Esophagus squamous epithelium (tissue), 5 donors: Measurements from ENCODE around the gene PPFIA4. TPM values are rescaled to one million over a fixed set of nuclear protein-coding genes. Genes with fewer than 3 reads are reported as not detected.

Source experiments
- DNase-seq: peaks from one replicate; lab custom pipeline; 2025; lab: John Stamatoyannopoulos, UW
- H3K27ac ChIP-seq, 4 donors: fragments of 200-600 bp; sonication (generic); one replicate each; pipeline ENCODE4 v1.5.1; 2016 to 2019; ENCODE audit warnings: mild to moderate bottlenecking in 1 of 4
- H3K27me3 ChIP-seq, 4 donors: fragments of 200-600 bp; sonication (generic); 1 replicate in 3 of 4; 2 replicates in 1 of 4; pipeline versions ENCODE4 v1.5.1 to v1.6.0; 2017 to 2021; ENCODE audit warnings: antibody characterized with exemption in 1 of 4
- H3K36me3 ChIP-seq, 3 donors: fragments of 200-600 bp; sonication (generic); one replicate each; pipeline ENCODE4 v1.5.1; 2016 to 2019
- H3K4me1 ChIP-seq, 3 donors: fragments of 200-600 bp; sonication (generic); one replicate each; pipeline ENCODE4 v1.5.1; 2017 to 2019
- H3K4me3 ChIP-seq, 4 donors: fragments of 200-600 bp; sonication (generic); 1 replicate in 3 of 4; 2 replicates in 1 of 4; pipeline ENCODE4 v1.5.1; 2016 to 2019; ENCODE audit warnings: mild to moderate bottlenecking in 2 of 4, moderate library complexity in 1 of 4
- H3K9me3 ChIP-seq, 3 donors: fragments of 200-600 bp; sonication (generic); one replicate each; pipeline ENCODE4 v1.5.1; 2016 to 2019
- CTCF ChIP-seq, 6 experiments: fragments of 450-650 bp in 4 of 6; fragments of 200-600 bp in 2 of 6; sonication (generic) in 2 of 6; IDR thresholded peaks; one replicate each; pipeline ENCODE4 v1.5.1; 2016 to 2019; ENCODE audit warnings: antibody characterized with exemption in 6 of 6, mild to moderate bottlenecking in 4 of 6, moderate library complexity in 4 of 6
- POLR2A ChIP-seq, 4 donors: fragments of 450-650 bp; IDR thresholded peaks; one replicate each; pipeline ENCODE4 v1.6.1; 2017; ENCODE audit warnings: antibody characterized with exemption in 4 of 4, mild to moderate bottlenecking in 4 of 4, moderate library complexity in 3 of 4
- WGBS, 2 donors: methylation state at CpG; one replicate each; pipeline ENCODE4 v1.1.5; 2018; 5-methylcytosine and 5-hydroxymethylcytosine counted together
- intact Hi-C: fragments of 100-400 bp; cut with DNase I; formaldehyde crosslinking; loops from one replicate; pipeline ENCODE4 v1.15.0; 2022
- total RNA-seq, 4 donors: library from RNA; depleted of rRNA; stranded (reverse); fragments of >200 nt; gene quantifications; one replicate each; pipeline ENCODE4 v1.1.0, GENCODE V29; 2016
- donor health status: DM: yes; HTN: yes; CAD: no.

PPFIA4 gene
- total RNA-seq, 4 donors from 2014 or later = 0.35 to 1.7 (median 0.93) TPM

GRCh38 chr1:203122159-203122558 is 95.9 kb downstream of the PPFIA4 start:
- WGBS, 2 donors = 77 to 100% methylated on average over 1 to 2 of the region's 2 CpGs
- H3K9me3 ChIP-seq = no peaks in the 10 kb centered on the region
- peaks cover 5 to 24% (median 12%) of the 10 kb centered on the region in 3 donors for H3K4me1 ChIP-seq
- H3K27ac ChIP-seq = no peak overlapping the region
- H3K4me3 ChIP-seq = no peak overlapping the region
- intact Hi-C loops = no loop called here
- DNase-seq = no peak
- no peaks in the 10 kb centered on the region for H3K36me3 ChIP-seq
- peaks cover 0 to 100% (median 3%) of the 10 kb centered on the region in 4 donors for H3K27me3 ChIP-seq
- TF ChIP-seq POLR2A (IDR thresholded peaks at IDR 0.05) (no peak), CTCF (IDR thresholded peaks at IDR 0.05) (no peak)

GRCh38 chr1:203124011-203124410 is 97.7 kb downstream of the PPFIA4 start:
- no peaks in the 10 kb centered on the region for H3K36me3 ChIP-seq
- intact Hi-C loops = no loop called here
- 47 to 49% methylated on average over 5 of the region's 5 CpGs for WGBS, 2 donors

GRCh38 chr1:203124546-203125317 is 98.4 kb downstream of the PPFIA4 start:
- no peak overlapping the region for H3K27ac ChIP-seq
- no peaks in the 10 kb centered on the region for H3K9me3 ChIP-seq
- intact Hi-C loops = no loop called here
- 56 to 75% methylated on average over 5 of the region's 5 CpGs for WGBS, 2 donors
- peaks cover 0 to 99% (median 0%) of the 10 kb centered on the region in 4 donors for H3K27me3 ChIP-seq
- DNase-seq = no peak
- peaks cover 13 to 42% (median 21%) of the 10 kb centered on the region in 3 donors for H3K4me1 ChIP-seq
- H3K36me3 ChIP-seq = no peaks in the 10 kb centered on the region
- TF ChIP-seq CTCF (IDR thresholded peaks at IDR 0.05) = no peak
- no peak overlapping the region for H3K4me3 ChIP-seq

More at GRCh38 chr1:203124011-203124410, 97.7 kb downstream of the PPFIA4 start:
- Histone ChIP-seq H3K9me3 (no peaks in the 10 kb centered on the region), H3K4me1 (peaks cover 13 to 34% (median 21%) of the 10 kb centered on the region in 3 donors), H3K4me3 (no peak overlapping the region), H3K27me3 (peaks cover 0 to 100% (median 2%) of the 10 kb centered on the region in 4 donors), H3K27ac (no peak overlapping the region)
- no peak for DNase-seq
- TF ChIP-seq POLR2A (IDR thresholded peaks at IDR 0.05) = no peak
- TF ChIP-seq CTCF (IDR thresholded peaks at IDR 0.05) = no peak

- intact Hi-C loops = no loop called here
- Histone ChIP-seq H3K4me1 (peaks cover 13 to 50% (median 21%) of the 10 kb centered on the region in 3 donors), H3K4me3 (no peak overlapping the region), H3K27ac (peak overlapping the region in 1 of 4 donors; percentile 5), H3K27me3 (peaks cover 0 to 89% (median 0%) of the 10 kb centered on the region in 4 donors), H3K9me3 (no peaks in the 10 kb centered on the region), H3K36me3 (no peaks in the 10 kb centered on the region)
- 20 to 32% methylated on average over 6 to 7 of the region's 8 CpGs for WGBS, 2 donors
- TF ChIP-seq POLR2A (IDR thresholded peaks at IDR 0.05) (no peak), CTCF (IDR thresholded peaks at IDR 0.05) (peak in 2 of 6 experiments; percentile 15 to 33)
- no peak for DNase-seq
Measured at GRCh38 chr1:203126151-203126865, 100.0 kb downstream of the PPFIA4 start.
